Measurements from ENCODE around the gene SCNN1A.

The SCNN1A gene

GRCh38 chr12:6313326-6313940 is 61.9 kb downstream of the SCNN1A start:
- no peak overlapping the region for H3K4me3 ChIP-seq (ENCODE audit: control insufficient read depth, low read depth, low read length)
- TF ChIP-seq CTCF (IDR thresholded peaks at IDR 0.05; ENCODE audit: control insufficient read depth, insufficient read depth, low read depth, low read length, missing control alignments) = peak; percentile 7
- no peak for DNase-seq (ENCODE audit: low read depth)

- H3K4me3 ChIP-seq (ENCODE audit: control insufficient read depth, low read depth, low read length) = no peak overlapping the region
- DNase-seq (ENCODE audit: low read depth) = no peak
- no peak for TF ChIP-seq CTCF (IDR thresholded peaks at IDR 0.05; ENCODE audit: control insufficient read depth, insufficient read depth, low read depth, low read length, missing control alignments)
These were observed 62.6 kb downstream of the SCNN1A start for GRCh38 chr12:6312529-6313325.

- TF ChIP-seq CTCF (IDR thresholded peaks at IDR 0.05; ENCODE audit: control insufficient read depth, insufficient read depth, low read depth, low read length, missing control alignments) = no peak
- DNase-seq (ENCODE audit: low read depth) = no peak
- no peak overlapping the region for H3K4me3 ChIP-seq (ENCODE audit: control insufficient read depth, low read depth, low read length)
These were observed 63.4 kb downstream of the SCNN1A start for GRCh38 chr12:6311822-6312528.

- no peak for DNase-seq (ENCODE audit: low read depth)
- no peak overlapping the region for H3K4me3 ChIP-seq (ENCODE audit: control insufficient read depth, low read depth, low read length)
- TF ChIP-seq CTCF (IDR thresholded peaks at IDR 0.05; ENCODE audit: control insufficient read depth, insufficient read depth, low read depth, low read length, missing control alignments) = no peak
These were observed 64.4 kb downstream of the SCNN1A start for GRCh38 chr12:6310771-6311610.

GRCh38 chr12:6307529-6307928 is 67.8 kb downstream of the SCNN1A start:
- H3K4me3 ChIP-seq (ENCODE audit: control insufficient read depth, low read depth, low read length) = no peak overlapping the region
- DNase-seq (ENCODE audit: low read depth) = no peak
- TF ChIP-seq CTCF (IDR thresholded peaks at IDR 0.05; ENCODE audit: control insufficient read depth, insufficient read depth, low read depth, low read length, missing control alignments) = no peak

GRCh38 chr12:6306599-6307220 is 68.7 kb downstream of the SCNN1A start:
- TF ChIP-seq CTCF (IDR thresholded peaks at IDR 0.05; ENCODE audit: control insufficient read depth, insufficient read depth, low read depth, low read length, missing control alignments) = no peak
- DNase-seq (ENCODE audit: low read depth) = no peak
- no peak overlapping the region for H3K4me3 ChIP-seq (ENCODE audit: control insufficient read depth, low read depth, low read length)

Data from AG09309 (cell line).